Keratinocyte (primary cell): Measurements from ENCODE around the gene AUNIP.

Source experiments
- EZH2 ChIP-seq: IDR thresholded peaks from one replicate; pipeline ENCODE4 v1.6.1; 2012; ENCODE audit warnings: inconsistent platforms, mild to moderate bottlenecking, low read length, moderate library complexity
- TF ChIP-seq, protein P1 (sequence below), 3 experiments: IDR thresholded peaks in 1 of 3; conservative IDR thresholded peaks in 1 of 3; optimal IDR thresholded peaks in 1 of 3; 2 replicates in 2 of 3; 3 replicates in 1 of 3; pipeline versions ENCODE3 to v1.5.1; 2011; ENCODE audit warnings: low read length in 3 of 3, mild to moderate bottlenecking in 3 of 3, moderate library complexity in 2 of 3, control low read depth in 1 of 3, inconsistent platforms in 1 of 3; ENCODE audit not compliant: insufficient read depth in 2 of 3; ENCODE audit errors: extremely low read depth in 1 of 3

DNA sequence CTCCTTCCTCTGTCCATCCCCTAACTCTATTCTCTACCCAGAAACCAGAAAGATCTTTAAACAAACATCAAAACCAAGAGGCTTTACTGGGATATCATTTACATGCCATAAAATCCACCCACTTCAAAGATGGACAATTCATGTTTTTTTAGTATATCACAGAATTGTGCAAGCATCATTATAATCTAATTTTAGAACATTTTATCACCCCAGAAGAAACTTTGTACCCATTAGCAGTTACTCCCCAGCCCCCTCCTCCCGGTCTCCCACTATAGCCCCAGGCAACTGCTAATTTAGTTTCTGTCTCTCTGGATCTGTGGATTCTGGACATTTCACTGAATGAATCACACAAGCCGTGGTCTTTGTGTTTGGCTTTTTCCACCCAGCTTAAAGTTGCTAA, 64.0 kb downstream of the AUNIP start:
- TF ChIP-seq, protein P1, sequence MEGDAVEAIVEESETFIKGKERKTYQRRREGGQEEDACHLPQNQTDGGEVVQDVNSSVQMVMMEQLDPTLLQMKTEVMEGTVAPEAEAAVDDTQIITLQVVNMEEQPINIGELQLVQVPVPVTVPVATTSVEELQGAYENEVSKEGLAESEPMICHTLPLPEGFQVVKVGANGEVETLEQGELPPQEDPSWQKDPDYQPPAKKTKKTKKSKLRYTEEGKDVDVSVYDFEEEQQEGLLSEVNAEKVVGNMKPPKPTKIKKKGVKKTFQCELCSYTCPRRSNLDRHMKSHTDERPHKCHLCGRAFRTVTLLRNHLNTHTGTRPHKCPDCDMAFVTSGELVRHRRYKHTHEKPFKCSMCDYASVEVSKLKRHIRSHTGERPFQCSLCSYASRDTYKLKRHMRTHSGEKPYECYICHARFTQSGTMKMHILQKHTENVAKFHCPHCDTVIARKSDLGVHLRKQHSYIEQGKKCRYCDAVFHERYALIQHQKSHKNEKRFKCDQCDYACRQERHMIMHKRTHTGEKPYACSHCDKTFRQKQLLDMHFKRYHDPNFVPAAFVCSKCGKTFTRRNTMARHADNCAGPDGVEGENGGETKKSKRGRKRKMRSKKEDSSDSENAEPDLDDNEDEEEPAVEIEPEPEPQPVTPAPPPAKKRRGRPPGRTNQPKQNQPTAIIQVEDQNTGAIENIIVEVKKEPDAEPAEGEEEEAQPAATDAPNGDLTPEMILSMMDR (optimal IDR thresholded peaks at IDR 0.05 in 1 of 3, IDR thresholded peaks at IDR 0.05 in 1 of 3, conservative IDR thresholded peaks at IDR 0.05 in 1 of 3; ENCODE audit: extremely low read depth in 1 of 3, insufficient read depth in 2 of 3, low read length in 3 of 3) = no peak
- no peak for TF ChIP-seq EZH2
